Neural progenitor cell (in vitro differentiated cells): ENCODE results near the gene TREX2. TPM values are rescaled to one million over a fixed set of nuclear protein-coding genes. Genes with fewer than 3 reads are reported as not detected.

Experiments used
- DNase-seq: peaks from one replicate; pipeline ENCODE4 v3.0.0-alpha.2; 2016; ENCODE audit warnings: low spot score
- H2AFZ ChIP-seq: fragments of 200-600 bp; sonication (generic); replicated peaks from 2 replicates; pipeline ENCODE4 v1.6.1; 2016; ENCODE audit warnings: antibody characterized with exemption
- H3F3A ChIP-seq: fragments of 200-600 bp; sonication (generic); 2 replicates; pipeline ENCODE4 v1.6.1; 2016; ENCODE audit warnings: antibody characterized with exemption, low read depth
- H3K27ac ChIP-seq: fragments of 200-600 bp; sonication (generic); 2 replicates; pipeline ENCODE4 v1.5.1; 2016; ENCODE audit warnings: mild to moderate bottlenecking
- H3K27me3 ChIP-seq: fragments of 200-600 bp; sonication (generic); 2 replicates; pipeline ENCODE4 v1.6.1; 2016; ENCODE audit warnings: mild to moderate bottlenecking, moderate library complexity
- H3K36me3 ChIP-seq: fragments of 200-600 bp; sonication (generic); 2 replicates; pipeline ENCODE4 v1.5.1; 2016
- H3K4me1 ChIP-seq: fragments of 200-600 bp; sonication (generic); 2 replicates; pipeline ENCODE4 v1.6.1; 2016; ENCODE audit warnings: mixed run types
- H3K4me2 ChIP-seq: fragments of 200-600 bp; sonication (generic); 2 replicates; pipeline ENCODE4 v1.6.1; 2016
- H3K4me3 ChIP-seq: fragments of 200-600 bp; sonication (generic); 2 replicates; pipeline ENCODE4 v1.5.1; 2016
- H3K79me2 ChIP-seq: fragments of 200-600 bp; sonication (generic); 2 replicates; pipeline ENCODE4 v1.6.1; 2016; ENCODE audit warnings: low read depth
- H3K9ac ChIP-seq: fragments of 200-600 bp; sonication (generic); 2 replicates; pipeline ENCODE4 v1.6.1; 2016
- H3K9me3 ChIP-seq: fragments of 200-600 bp; sonication (generic); 2 replicates; pipeline ENCODE4 v1.5.1; 2016; ENCODE audit warnings: low read depth
- H4K20me1 ChIP-seq: fragments of 200-600 bp; sonication (generic); 2 replicates; pipeline ENCODE4 v1.6.1; 2016; ENCODE audit warnings: low read depth
- H3K27ac Mint-ChIP-seq: 3 replicates; pipeline ENCODE4 v1.8.0; 2021; ENCODE audit warnings: mixed read lengths
- H3K27me3 Mint-ChIP-seq: 2 replicates; pipeline ENCODE4 v1.8.0; 2022; ENCODE audit warnings: low read depth, mild to moderate bottlenecking, inconsistent platforms, moderate library complexity, mixed read lengths; ENCODE audit not compliant: insufficient read depth
- H3K36me3 Mint-ChIP-seq: 3 replicates; pipeline ENCODE4 v1.8.0; 2021; ENCODE audit warnings: mixed read lengths
- H3K4me1 Mint-ChIP-seq: 3 replicates; pipeline ENCODE4 v1.8.0; 2021; ENCODE audit warnings: mixed read lengths
- H3K4me3 Mint-ChIP-seq: 3 replicates; pipeline ENCODE4 v1.8.0; 2021; ENCODE audit warnings: mild to moderate bottlenecking, moderate library complexity, mixed read lengths
- H3K9me3 Mint-ChIP-seq: 3 replicates; pipeline ENCODE4 v1.8.0; 2020; ENCODE audit warnings: mixed read lengths
- EZH2 ChIP-seq: fragments of 200-600 bp; sonication (generic); IDR thresholded peaks from 2 replicates; pipeline ENCODE4 v1.6.1; 2017; ENCODE audit warnings: antibody characterized with exemption, mild to moderate bottlenecking, moderate library complexity
- EZH2phosphoT487 ChIP-seq: fragments of 200-600 bp; sonication (generic); IDR thresholded peaks from 2 replicates; pipeline ENCODE4 v1.6.1; 2017; ENCODE audit warnings: antibody characterized with exemption
- total RNA-seq: library from RNA; depleted of rRNA; stranded (reverse); fragments of >200 nt; gene quantifications from 2 replicates; pipeline ENCODE4 v1.2.3, GENCODE V29; 2015; ENCODE audit warnings: low replicate concordance
- TF ChIP-seq, protein P1 (sequence below): fragments of 200-600 bp; sonication (generic); IDR thresholded peaks from 2 replicates; pipeline ENCODE4 v1.5.1; 2017; ENCODE audit warnings: antibody characterized with exemption, mild to moderate bottlenecking

Gene TREX2
- total RNA-seq, 1 donor from 2014 or later = not detected

DNA sequence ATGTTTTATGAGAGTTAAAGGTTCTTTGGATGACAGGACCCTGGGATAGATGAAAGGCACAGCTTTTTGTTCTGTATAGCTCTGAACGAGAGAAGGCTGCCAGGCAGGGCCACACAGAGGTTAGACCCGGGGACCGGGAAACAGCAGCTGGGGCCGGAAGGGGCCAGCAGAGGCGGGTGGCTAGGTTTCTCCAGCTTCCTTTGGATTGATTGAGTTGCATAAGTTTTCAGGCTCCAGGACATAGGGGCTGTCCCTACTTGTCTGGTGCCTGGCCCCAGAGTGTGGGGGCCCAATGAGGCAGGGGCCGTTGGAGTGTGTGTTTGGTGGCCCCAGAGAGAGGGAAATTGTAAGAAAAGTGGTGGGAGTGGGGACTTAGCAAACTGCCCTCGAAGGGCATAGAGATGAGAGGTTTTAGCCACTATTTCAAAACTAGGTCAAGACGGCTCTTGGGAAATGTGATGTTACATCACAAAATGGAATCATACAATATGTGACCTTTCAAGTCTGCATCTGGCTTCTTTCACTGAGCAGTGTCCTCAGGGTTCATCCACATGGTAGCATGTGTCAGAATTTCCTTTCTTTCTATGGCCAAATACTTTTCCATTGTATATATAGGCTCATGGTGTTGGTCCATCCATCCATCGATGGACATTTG lies 30.9 kb downstream of the TREX2 start:
- Mint-ChIP-seq H3K36me3 (no peaks in the 10 kb centered on the region), H3K27me3 (peaks cover 12% of the 10 kb centered on the region), H3K4me3 (no peak overlapping the region), H3K9me3 (peaks cover 33% of the 10 kb centered on the region), H3K4me1 (peaks cover 23% of the 10 kb centered on the region), H3K27ac (no peak overlapping the region)
- H3F3A ChIP-seq = no peaks in the 10 kb centered on the region
- no peak overlapping the region for H3K4me3 ChIP-seq
- TF ChIP-seq EZH2 = no peak
- TF ChIP-seq, protein P1, sequence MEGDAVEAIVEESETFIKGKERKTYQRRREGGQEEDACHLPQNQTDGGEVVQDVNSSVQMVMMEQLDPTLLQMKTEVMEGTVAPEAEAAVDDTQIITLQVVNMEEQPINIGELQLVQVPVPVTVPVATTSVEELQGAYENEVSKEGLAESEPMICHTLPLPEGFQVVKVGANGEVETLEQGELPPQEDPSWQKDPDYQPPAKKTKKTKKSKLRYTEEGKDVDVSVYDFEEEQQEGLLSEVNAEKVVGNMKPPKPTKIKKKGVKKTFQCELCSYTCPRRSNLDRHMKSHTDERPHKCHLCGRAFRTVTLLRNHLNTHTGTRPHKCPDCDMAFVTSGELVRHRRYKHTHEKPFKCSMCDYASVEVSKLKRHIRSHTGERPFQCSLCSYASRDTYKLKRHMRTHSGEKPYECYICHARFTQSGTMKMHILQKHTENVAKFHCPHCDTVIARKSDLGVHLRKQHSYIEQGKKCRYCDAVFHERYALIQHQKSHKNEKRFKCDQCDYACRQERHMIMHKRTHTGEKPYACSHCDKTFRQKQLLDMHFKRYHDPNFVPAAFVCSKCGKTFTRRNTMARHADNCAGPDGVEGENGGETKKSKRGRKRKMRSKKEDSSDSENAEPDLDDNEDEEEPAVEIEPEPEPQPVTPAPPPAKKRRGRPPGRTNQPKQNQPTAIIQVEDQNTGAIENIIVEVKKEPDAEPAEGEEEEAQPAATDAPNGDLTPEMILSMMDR = no peak
- TF ChIP-seq EZH2phosphoT487 = no peak
- no peaks in the 10 kb centered on the region for H3K4me1 ChIP-seq
- no peaks in the 10 kb centered on the region for H4K20me1 ChIP-seq
- H3K9me3 ChIP-seq = no peaks in the 10 kb centered on the region
- no peak for DNase-seq
- peaks cover 23% of the 10 kb centered on the region for H3K27me3 ChIP-seq
- H3K36me3 ChIP-seq = no peaks in the 10 kb centered on the region
- H3K79me2 ChIP-seq = no peaks in the 10 kb centered on the region
- H3K27ac ChIP-seq = no peak overlapping the region
- no peak overlapping the region for H2AFZ ChIP-seq
- no peak overlapping the region for H3K9ac ChIP-seq
- no peak overlapping the region for H3K4me2 ChIP-seq

DNA sequence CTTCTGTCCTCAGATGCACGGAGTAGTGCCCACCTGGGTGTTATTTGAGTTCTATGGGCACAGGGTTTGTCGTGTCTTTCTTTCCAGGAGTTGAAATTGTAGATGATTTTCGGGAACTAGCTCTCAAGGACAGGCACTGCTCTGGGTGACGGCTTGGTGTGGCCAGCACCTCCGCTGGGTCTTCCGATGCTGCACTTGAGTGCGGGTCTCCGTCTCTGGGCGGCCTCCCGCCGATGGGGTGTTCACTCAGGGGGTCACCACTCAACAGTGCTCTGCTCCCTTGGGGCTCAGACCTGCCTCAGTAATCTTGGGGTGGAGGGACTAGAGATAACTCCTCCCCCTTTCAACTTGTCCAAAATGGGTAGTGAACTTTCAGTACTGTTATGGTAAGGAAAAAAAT lies 32.1 kb downstream of the TREX2 start:
- no peaks in the 10 kb centered on the region for H3K9me3 ChIP-seq
- no peak overlapping the region for H3K27ac ChIP-seq

DNA sequence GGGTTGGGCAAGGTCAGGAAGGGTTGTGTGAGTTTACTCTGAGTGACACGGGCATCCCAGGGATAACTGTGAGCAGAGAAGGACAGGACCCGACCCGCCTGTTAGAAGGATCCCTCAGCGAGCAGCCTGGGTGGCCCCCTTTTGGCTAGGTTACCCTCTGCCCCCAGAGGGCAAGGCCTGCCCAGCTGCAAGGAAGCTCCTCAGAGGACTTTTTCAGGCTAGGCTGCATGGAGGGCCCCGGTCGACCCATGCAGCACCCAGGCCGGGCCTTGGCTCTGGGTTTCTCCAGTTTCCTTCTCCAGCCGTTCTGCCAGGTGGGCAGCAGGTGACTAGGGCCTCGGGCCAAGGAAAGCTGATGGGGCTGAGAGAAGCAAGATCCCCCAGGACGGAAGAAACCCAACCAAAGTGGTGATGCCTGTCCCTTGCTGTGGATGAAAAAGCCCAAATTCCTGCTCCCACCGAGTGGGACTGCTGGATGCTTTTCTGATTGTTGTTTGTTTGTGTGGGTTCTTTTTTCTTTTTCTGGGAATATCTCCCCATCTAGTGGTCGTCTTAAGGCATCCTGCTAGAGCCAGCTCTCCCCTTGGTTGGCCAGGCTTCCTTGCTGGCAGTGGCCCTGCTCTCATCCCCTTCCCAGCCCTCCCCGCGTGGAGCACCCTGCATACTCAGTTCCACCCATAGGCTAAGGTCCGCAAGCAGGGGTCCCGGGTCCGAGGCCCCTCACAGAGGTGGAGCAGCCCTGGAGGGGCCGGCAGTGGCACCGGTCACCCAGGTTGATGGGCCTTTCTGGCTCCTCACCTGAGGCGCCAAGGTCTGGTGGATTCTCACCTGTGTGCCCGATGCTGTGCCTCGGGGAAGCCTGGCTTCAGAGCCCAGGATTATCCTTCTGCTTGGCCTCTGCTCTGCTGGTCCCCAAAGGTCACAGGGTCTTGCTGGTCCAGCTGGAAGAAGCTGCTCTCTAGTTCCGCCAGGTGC lies 32.8 kb downstream of the TREX2 start:
- peaks cover 12% of the 10 kb centered on the region for H3K27me3 Mint-ChIP-seq
- Histone ChIP-seq H3K4me1 (no peaks in the 10 kb centered on the region), H3K9me3 (no peaks in the 10 kb centered on the region), H2AFZ (no peak overlapping the region), H3K27ac (no peak overlapping the region), H3K36me3 (no peaks in the 10 kb centered on the region), H3F3A (no peaks in the 10 kb centered on the region), H3K79me2 (no peaks in the 10 kb centered on the region), H3K9ac (no peak overlapping the region), H3K4me3 (no peak overlapping the region), H4K20me1 (no peaks in the 10 kb centered on the region), H3K4me2 (no peak overlapping the region), H3K27me3 (peaks cover 23% of the 10 kb centered on the region)
- TF ChIP-seq, protein P1 = peak; percentile 42
- TF ChIP-seq EZH2phosphoT487 = no peak
- TF ChIP-seq EZH2 = no peak
- H3K4me3 Mint-ChIP-seq = no peak overlapping the region
- peaks cover 27% of the 10 kb centered on the region for H3K9me3 Mint-ChIP-seq
- H3K27ac Mint-ChIP-seq = no peak overlapping the region
- no peaks in the 10 kb centered on the region for H3K36me3 Mint-ChIP-seq
- DNase-seq = peak; percentile 18
- H3K4me1 Mint-ChIP-seq = peaks cover 19% of the 10 kb centered on the region

More for the DNA sequence above, 32.1 kb downstream of the TREX2 start:
- H3K4me3 ChIP-seq = no peak overlapping the region
- no peaks in the 10 kb centered on the region for H3F3A ChIP-seq
- peaks cover 12% of the 10 kb centered on the region for H3K27me3 Mint-ChIP-seq
- no peaks in the 10 kb centered on the region for H3K36me3 ChIP-seq
- H3K4me1 ChIP-seq = no peaks in the 10 kb centered on the region
- H2AFZ ChIP-seq = no peak overlapping the region
- H3K9me3 Mint-ChIP-seq = peaks cover 31% of the 10 kb centered on the region
- H3K9ac ChIP-seq = no peak overlapping the region
- no peak overlapping the region for H3K4me2 ChIP-seq
- DNase-seq = no peak
- H3K79me2 ChIP-seq = no peaks in the 10 kb centered on the region
- H3K4me1 Mint-ChIP-seq = peaks cover 23% of the 10 kb centered on the region
- TF ChIP-seq EZH2phosphoT487 (no peak), EZH2 (no peak)
- TF ChIP-seq, protein P1 = no peak
- no peak overlapping the region for H3K4me3 Mint-ChIP-seq
- no peaks in the 10 kb centered on the region for H3K36me3 Mint-ChIP-seq
- no peak overlapping the region for H3K27ac Mint-ChIP-seq
- H3K27me3 ChIP-seq = peaks cover 23% of the 10 kb centered on the region
- H4K20me1 ChIP-seq = no peaks in the 10 kb centered on the region
